Measurements from ENCODE around the gene RAB2B. TPM values are rescaled to one million over a fixed set of nuclear protein-coding genes. Genes with fewer than 3 reads are reported as not detected.
A peak's percentile ranks its signal among the peaks of the same experiment; 100 is the strongest.

Gene RAB2B
- 24.4 and 41.2 TPM in 2 replicates for polyA plus RNA-seq (2012; rRNA removed)
- polyA plus RNA-seq (2012; cell fraction: cytosol; rRNA removed): 30.1 and 36.3 TPM in 2 replicates
- polyA plus RNA-seq (2012; cell fraction: nucleus; rRNA removed): 13.2 and 30.3 TPM in 2 replicates

GRCh38 chr14:21476925-21477681 lies at the start of gene RAB2B, which contains the start of gene TOX4:
Gene RAB2B, minus strand, starts transcription at chr14:21476959. Its CDS starts 87 bp downstream, at chr14:21476872.
Gene TOX4, plus strand, starts transcription at chr14:21477195. Its CDS starts 84 bp downstream, at chr14:21477279.
- under 1% methylated on average over 49 of the region's 49 CpGs for WGBS (ENCODE audit: low lambda C conversion rate)
- Histone ChIP-seq H3F3A (replicated peaks; ENCODE audit: insufficient read depth) (no peaks in the 10 kb centered on the region), H3K9ac (peak within 1 kb of the TSS; percentile 87), H3K9me3 (no peaks in the 10 kb centered on the region), H3K4me1 (ENCODE audit: control insufficient read depth in 1 of 2, insufficient read depth in 2 of 2, low read depth in 1 of 2, low read length in 1 of 2) (peaks cover 4 to 6% of the 10 kb centered on the region in 2 experiments; a peak in 2 of 4 replicates), H3K79me2 (ENCODE audit: insufficient read depth) (peaks cover 64% of the 10 kb centered on the region), H3K4me2 (peak within 1 kb of the TSS; percentile 96), H4K20me1 (ENCODE audit: insufficient read depth) (no peaks in the 10 kb centered on the region), H3K4me3 (ENCODE audit: low read depth in 2 of 2, low read length in 1 of 2) (peak within 1 kb of the TSS; percentile 85 to 99), H3K27me3 (ENCODE audit: insufficient read depth) (no peaks in the 10 kb centered on the region), H2AFZ (ENCODE audit: low read depth) (peak within 1 kb of the TSS; percentile 79), H3K27ac (ENCODE audit: low read depth in 2 of 2, low read length in 1 of 2) (peak within 1 kb of the TSS; percentile 78 to 86), H3K9me2 (no peaks in the 10 kb centered on the region), H3K36me3 (replicated peaks in 1 of 2; ENCODE audit: control insufficient read depth in 1 of 2, insufficient read depth in 2 of 2, low read length in 1 of 2) (peaks cover 17 to 19% of the 10 kb centered on the region in 2 experiments)
- ChIA-PET POLR2A (interaction anchor here (0.7 to 2.4 kb wide), 6 partner anchors 14 to 49 kb away, joined by 3 to 11 read pairs (median 5); partner anchors contain the start of genes CHD8, METTL3 and SALL2), CTCF (interaction anchor here (0.6 to 4.8 kb wide), 14 partner anchors 11 to 80 kb away, joined by 3 to 40 read pairs (median 4); partner anchors contain the start of gene CHD8)
- peak; percentile 93 for DNase-seq
- TF ChIP-seq TAF1 (IDR thresholded peaks at IDR 0.05; ENCODE audit: borderline replicate concordance, low read depth, low read length) (peak; percentile 55), GABPA (IDR thresholded peaks at IDR 0.05; ENCODE audit: low read depth) (peak; percentile 89), FOXM1 (IDR thresholded peaks at IDR 0.05; ENCODE audit: low read depth) (no peak), SMC3 (IDR thresholded peaks at IDR 0.05; ENCODE audit: low read depth, low read length) (peak; percentile 16; the same call in 1 of the 2 replicates), NFIC (IDR thresholded peaks at IDR 0.05; ENCODE audit: borderline replicate concordance) (no peak), YY1 (IDR thresholded peaks at IDR 0.05; ENCODE audit: low read depth) (peak; percentile 48; the same call in 1 of the 2 replicates), GATA2 (CRISPR knock-in tag; IDR thresholded peaks at IDR 0.05) (peak; percentile 59; the same call in 1 of the 2 replicates), RFX5 (IDR thresholded peaks at IDR 0.05; ENCODE audit: low read length) (peak; percentile 69; the same call in 1 of the 2 replicates), JUND (IDR thresholded peaks at IDR 0.05) (no peak), RAD21 (IDR thresholded peaks at IDR 0.05; ENCODE audit: low read length) (no peak), CHD2 (IDR thresholded peaks at IDR 0.05; ENCODE audit: low read length, partially characterized antibody) (peak; percentile 78), FOXJ3 (CRISPR knock-in tag; IDR thresholded peaks at IDR 0.05) (no peak), MXI1 (IDR thresholded peaks at IDR 0.05; ENCODE audit: low read depth, low read length) (peak; percentile 71; the same call in 1 of the 2 replicates), ELF1 (IDR thresholded peaks at IDR 0.05) (peak; percentile 86), POLR2AphosphoS5 (IDR thresholded peaks at IDR 0.05; ENCODE audit: low read depth, low read length) (peak; percentile 83), NRF1 (IDR thresholded peaks at IDR 0.05; ENCODE audit: low read depth, low read length) (no peak), SIN3A (IDR thresholded peaks at IDR 0.05; ENCODE audit: borderline replicate concordance, low read depth, low read length) (peak; percentile 55; the same call in 1 of the 2 replicates), TCF12 (IDR thresholded peaks at IDR 0.05) (peak; percentile 30; the same call in 1 of the 2 replicates)
- TF ChIP-seq, protein P1, sequence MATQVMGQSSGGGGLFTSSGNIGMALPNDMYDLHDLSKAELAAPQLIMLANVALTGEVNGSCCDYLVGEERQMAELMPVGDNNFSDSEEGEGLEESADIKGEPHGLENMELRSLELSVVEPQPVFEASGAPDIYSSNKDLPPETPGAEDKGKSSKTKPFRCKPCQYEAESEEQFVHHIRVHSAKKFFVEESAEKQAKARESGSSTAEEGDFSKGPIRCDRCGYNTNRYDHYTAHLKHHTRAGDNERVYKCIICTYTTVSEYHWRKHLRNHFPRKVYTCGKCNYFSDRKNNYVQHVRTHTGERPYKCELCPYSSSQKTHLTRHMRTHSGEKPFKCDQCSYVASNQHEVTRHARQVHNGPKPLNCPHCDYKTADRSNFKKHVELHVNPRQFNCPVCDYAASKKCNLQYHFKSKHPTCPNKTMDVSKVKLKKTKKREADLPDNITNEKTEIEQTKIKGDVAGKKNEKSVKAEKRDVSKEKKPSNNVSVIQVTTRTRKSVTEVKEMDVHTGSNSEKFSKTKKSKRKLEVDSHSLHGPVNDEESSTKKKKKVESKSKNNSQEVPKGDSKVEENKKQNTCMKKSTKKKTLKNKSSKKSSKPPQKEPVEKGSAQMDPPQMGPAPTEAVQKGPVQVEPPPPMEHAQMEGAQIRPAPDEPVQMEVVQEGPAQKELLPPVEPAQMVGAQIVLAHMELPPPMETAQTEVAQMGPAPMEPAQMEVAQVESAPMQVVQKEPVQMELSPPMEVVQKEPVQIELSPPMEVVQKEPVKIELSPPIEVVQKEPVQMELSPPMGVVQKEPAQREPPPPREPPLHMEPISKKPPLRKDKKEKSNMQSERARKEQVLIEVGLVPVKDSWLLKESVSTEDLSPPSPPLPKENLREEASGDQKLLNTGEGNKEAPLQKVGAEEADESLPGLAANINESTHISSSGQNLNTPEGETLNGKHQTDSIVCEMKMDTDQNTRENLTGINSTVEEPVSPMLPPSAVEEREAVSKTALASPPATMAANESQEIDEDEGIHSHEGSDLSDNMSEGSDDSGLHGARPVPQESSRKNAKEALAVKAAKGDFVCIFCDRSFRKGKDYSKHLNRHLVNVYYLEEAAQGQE (IDR thresholded peaks at IDR 0.05; ENCODE audit: low read depth, low read length): no peak
- TF ChIP-seq, protein P2, sequence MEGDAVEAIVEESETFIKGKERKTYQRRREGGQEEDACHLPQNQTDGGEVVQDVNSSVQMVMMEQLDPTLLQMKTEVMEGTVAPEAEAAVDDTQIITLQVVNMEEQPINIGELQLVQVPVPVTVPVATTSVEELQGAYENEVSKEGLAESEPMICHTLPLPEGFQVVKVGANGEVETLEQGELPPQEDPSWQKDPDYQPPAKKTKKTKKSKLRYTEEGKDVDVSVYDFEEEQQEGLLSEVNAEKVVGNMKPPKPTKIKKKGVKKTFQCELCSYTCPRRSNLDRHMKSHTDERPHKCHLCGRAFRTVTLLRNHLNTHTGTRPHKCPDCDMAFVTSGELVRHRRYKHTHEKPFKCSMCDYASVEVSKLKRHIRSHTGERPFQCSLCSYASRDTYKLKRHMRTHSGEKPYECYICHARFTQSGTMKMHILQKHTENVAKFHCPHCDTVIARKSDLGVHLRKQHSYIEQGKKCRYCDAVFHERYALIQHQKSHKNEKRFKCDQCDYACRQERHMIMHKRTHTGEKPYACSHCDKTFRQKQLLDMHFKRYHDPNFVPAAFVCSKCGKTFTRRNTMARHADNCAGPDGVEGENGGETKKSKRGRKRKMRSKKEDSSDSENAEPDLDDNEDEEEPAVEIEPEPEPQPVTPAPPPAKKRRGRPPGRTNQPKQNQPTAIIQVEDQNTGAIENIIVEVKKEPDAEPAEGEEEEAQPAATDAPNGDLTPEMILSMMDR (IDR thresholded peaks at IDR 0.05): peak; percentile 91
- TF ChIP-seq, protein P3, sequence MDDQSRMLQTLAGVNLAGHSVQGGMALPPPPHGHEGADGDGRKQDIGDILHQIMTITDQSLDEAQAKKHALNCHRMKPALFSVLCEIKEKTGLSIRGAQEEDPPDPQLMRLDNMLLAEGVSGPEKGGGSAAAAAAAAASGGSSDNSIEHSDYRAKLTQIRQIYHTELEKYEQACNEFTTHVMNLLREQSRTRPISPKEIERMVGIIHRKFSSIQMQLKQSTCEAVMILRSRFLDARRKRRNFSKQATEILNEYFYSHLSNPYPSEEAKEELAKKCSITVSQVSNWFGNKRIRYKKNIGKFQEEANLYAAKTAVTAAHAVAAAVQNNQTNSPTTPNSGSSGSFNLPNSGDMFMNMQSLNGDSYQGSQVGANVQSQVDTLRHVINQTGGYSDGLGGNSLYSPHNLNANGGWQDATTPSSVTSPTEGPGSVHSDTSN (IDR thresholded peaks at IDR 0.05): no peak; the same call in 1 of the 2 replicates
- TF ChIP-seq, protein P4, sequence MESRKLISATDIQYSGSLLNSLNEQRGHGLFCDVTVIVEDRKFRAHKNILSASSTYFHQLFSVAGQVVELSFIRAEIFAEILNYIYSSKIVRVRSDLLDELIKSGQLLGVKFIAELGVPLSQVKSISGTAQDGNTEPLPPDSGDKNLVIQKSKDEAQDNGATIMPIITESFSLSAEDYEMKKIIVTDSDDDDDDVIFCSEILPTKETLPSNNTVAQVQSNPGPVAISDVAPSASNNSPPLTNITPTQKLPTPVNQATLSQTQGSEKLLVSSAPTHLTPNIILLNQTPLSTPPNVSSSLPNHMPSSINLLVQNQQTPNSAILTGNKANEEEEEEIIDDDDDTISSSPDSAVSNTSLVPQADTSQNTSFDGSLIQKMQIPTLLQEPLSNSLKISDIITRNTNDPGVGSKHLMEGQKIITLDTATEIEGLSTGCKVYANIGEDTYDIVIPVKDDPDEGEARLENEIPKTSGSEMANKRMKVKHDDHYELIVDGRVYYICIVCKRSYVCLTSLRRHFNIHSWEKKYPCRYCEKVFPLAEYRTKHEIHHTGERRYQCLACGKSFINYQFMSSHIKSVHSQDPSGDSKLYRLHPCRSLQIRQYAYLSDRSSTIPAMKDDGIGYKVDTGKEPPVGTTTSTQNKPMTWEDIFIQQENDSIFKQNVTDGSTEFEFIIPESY (IDR thresholded peaks at IDR 0.05; ENCODE audit: borderline replicate concordance, low read depth): 0 out of 2 replicates have a peak, but pooled peaks have one; percentile 44
- TF ChIP-seq, protein P5, sequence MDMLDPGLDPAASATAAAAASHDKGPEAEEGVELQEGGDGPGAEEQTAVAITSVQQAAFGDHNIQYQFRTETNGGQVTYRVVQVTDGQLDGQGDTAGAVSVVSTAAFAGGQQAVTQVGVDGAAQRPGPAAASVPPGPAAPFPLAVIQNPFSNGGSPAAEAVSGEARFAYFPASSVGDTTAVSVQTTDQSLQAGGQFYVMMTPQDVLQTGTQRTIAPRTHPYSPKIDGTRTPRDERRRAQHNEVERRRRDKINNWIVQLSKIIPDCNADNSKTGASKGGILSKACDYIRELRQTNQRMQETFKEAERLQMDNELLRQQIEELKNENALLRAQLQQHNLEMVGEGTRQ (IDR thresholded peaks at IDR 0.05; ENCODE audit: borderline replicate concordance, low read depth, low read length): no peak
